HTERT RPE-1 (cell line): ENCODE measurements around the gene EYA2.
"Not testable (repeated sequence)": the region's sequence is repeated elsewhere in the genome, so short reads cannot be mapped to it uniquely, and the experiment has no call there.

Source experiments
- in situ Hi-C: fragments of 300-500 bp; cut with MboI; formaldehyde crosslinking; loops from 4 replicates; pipeline ENCODE4 v1.14.3; 2020; ENCODE audit warnings: low sequenced_read_pairs

Gene EYA2

GRCh38 chr20:46929902-46930301 lies 35.3 kb downstream of the EYA2 start:
- in situ Hi-C loops: no loop called here

GRCh38 chr20:46930640-46931339 lies 36.1 kb downstream of the EYA2 start:
- in situ Hi-C loops: no loop called here

- in situ Hi-C loops: no loop called here
Measured at GRCh38 chr20:46931699-46932098, 37.1 kb downstream of the EYA2 start.

- in situ Hi-C loops: not testable (repeated sequence)
Measured at GRCh38 chr20:46932439-46932838, 37.8 kb downstream of the EYA2 start.

GRCh38 chr20:46933150-46933549 lies 38.5 kb downstream of the EYA2 start:
- in situ Hi-C loops: no loop called here

GRCh38 chr20:46934746-46935287 lies 40.2 kb downstream of the EYA2 start:
- in situ Hi-C loops: no loop called here

GRCh38 chr20:46935394-46936017 lies 40.9 kb downstream of the EYA2 start:
- in situ Hi-C loops: no loop called here

GRCh38 chr20:46936415-46937156 lies 41.9 kb downstream of the EYA2 start:
- in situ Hi-C loops: no loop called here

GRCh38 chr20:46937157-46937523 lies 42.5 kb downstream of the EYA2 start:
- in situ Hi-C loops: no loop called here

- in situ Hi-C loops: no loop called here
Measured at GRCh38 chr20:46937533-46938226, 43.0 kb downstream of the EYA2 start.

GRCh38 chr20:46938434-46938833 lies 43.8 kb downstream of the EYA2 start:
- in situ Hi-C loops: no loop called here

GRCh38 chr20:46939031-46939965 lies 44.7 kb downstream of the EYA2 start:
- in situ Hi-C loops: no loop called here

- in situ Hi-C loops: no loop called here
Measured at GRCh38 chr20:46940616-46941015, 46.0 kb downstream of the EYA2 start.

- in situ Hi-C loops: no loop called here
Measured at GRCh38 chr20:46941404-46941803, 46.8 kb downstream of the EYA2 start.

- in situ Hi-C loops: no loop called here
Measured at GRCh38 chr20:46943861-46944591, 49.4 kb downstream of the EYA2 start.

- in situ Hi-C loops: no loop called here
Measured at GRCh38 chr20:46945465-46945864, 50.8 kb downstream of the EYA2 start.

- in situ Hi-C loops: no loop called here
Measured at GRCh38 chr20:46946181-46946624, 51.6 kb downstream of the EYA2 start.

- in situ Hi-C loops: no loop called here
Measured at GRCh38 chr20:46946796-46947195, 52.2 kb downstream of the EYA2 start.

- in situ Hi-C loops: no loop called here
Measured at GRCh38 chr20:46948081-46948480, 53.4 kb downstream of the EYA2 start.
